HG03457 (cell line): ENCODE data around the gene DIP2C.
"Not testable (repeated sequence)": the region's sequence is repeated elsewhere in the genome, so short reads cannot be mapped to it uniquely, and the experiment has no call there.

Source experiments
- ATAC-seq: cut with Tn5 transposase; IDR thresholded peaks from one replicate; pipeline ENCODE4 v1.9.1; 2021; ENCODE audit warnings: moderate number of reproducible peaks; ENCODE audit not compliant: unreplicated experiment

The DIP2C gene

DNA sequence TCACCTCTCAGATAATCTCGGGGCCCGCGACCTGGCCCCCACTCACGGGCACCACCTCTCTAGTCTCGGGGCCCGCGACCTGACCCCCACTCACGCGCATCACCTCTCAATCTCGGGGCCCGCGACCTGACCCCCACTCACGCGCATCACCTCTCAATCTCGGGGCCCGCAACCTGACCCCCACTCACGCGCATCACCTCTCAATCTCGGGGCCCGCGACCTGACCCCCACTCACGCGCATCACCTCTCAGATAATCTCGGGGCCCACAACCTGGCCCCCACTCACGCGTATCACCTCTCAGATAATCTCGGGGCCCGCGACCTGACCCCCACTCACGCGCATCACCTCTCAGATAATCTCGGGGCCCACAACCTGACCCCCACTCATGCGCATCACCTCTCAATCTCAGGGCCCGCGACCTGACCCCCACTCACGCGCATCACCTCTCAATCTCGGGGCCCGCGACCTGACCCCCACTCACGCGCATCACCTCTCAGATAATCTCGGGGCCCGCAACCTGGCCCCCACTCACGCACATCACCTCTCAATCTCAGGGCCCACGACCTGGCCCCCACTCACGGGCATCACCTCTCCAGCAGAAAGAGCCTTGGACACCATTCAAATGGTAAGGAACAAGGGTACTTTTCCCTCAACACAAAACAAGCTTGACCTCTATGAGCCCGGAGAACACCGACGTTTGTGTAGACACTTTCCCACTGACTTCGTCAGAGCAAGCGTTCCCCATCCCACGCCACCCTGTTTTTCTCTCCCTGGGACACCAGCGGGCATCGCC lies 104.8 kb downstream of the DIP2C start:
- ATAC-seq: not testable (repeated sequence)

DNA sequence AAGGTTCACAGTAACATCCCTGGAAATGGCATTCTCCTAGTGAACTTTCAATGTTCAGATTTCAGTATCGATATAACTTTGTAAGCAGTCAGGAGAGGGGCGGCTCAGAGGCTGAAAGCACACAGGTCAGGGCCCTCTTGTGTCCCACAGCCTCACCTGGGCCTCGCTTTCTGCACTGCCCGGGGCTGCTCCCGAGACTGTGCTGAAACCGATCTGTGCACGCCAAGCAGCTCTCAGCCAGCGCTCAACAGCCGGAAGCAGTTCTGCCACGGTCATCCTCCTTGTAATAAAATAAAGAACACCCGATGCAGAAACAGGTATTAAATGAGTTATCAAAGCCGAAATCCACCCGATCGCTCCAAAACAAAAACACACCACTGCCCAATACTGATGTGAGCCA lies 106.0 kb downstream of the DIP2C start:
- no peak for ATAC-seq

DNA sequence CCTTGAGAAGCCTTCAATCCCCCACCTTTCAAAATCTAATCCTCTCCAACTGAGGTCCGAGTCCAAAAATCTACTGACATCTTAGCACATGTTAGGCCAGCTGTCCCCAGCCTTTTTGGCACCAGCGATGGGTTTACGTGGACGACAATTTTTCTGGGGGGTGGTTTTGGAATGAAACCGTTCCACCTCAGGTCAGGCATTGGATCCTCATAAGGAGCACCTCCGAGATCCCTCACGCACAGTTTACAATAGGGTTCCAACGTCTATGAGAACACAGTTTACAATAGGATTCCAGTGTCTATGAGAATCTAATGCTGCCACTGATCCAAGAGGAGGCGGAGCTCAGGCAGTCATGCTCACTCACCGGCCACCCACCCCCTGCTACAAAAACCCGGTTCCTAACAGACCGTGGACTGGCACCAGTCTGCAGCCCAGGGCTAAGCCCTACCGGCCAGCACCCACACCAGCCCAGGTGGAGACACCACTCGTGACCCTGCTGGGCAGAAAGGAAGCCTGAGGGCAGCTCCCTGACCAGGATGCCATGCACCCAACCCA lies 107.6 kb downstream of the DIP2C start:
- ATAC-seq: no peak

DNA sequence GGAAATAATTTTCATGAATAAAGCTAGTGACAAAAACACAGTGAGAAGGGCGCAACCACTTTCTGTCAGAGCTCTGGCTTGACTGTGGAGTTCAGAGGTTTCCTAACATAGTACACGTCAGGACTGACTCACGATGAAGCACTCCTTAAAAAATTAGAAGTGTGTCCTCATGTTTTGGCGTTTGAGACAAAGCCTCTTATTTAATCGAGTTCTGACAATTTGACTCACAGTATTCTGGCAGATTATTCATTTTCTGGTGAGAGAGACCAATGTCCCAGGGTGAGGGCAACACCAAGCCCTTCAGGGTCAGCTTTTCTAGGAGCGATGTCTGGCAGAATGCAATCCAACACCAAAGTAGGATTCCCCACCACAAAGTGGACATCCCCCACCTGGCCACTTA lies 108.7 kb downstream of the DIP2C start:
- no peak for ATAC-seq

DNA sequence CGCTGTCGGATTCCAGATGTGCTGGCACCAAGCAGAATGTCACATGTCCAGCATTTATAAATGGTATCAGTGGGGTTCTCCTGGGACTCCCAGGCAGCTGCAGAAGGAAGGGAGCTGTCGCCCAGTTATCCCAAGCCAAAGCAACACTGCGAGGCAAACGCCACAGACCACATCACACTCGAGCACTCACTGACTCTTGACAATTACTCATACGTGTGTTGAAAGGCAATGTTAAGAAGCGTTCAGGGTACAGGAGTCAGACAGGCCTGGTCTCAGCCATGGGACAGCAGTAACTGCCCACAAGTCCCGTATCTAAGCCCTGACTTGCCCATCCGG lies 113.4 kb downstream of the DIP2C start:
- ATAC-seq: no peak

DNA sequence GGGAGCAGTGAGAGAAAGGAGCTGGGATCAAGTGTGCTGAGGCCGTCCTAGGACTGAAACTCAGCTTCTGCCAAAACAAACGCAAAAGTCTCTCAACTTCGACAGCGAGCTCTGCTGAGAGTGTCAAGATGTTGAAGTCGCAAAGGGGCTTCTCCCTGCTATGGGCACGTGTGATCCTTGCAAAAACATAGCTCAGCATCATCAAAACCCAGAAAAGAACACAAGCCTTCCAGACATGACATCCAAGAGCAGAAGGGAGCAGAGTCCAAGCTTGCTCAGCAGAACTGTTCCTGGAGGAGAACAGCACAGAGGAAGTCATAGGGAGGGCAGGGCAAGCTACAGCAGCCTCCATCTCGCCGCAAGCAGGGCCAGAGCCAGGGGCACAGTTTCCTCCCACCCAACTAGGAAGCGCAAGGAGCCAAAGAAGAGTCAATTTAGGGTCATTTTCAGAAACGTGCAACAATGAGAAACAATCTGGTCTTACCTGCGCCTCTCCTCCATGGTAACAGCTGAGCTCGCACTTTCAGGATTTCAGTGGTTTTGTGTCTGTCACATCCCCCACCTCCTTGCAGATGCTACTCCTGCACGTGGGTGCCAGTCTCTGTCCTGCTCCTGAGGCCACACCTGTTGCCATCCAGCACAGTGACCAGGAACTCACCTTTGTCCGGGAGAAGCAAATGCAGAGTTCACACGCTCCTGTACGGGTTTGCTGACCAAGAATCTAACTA lies 113.9 kb downstream of the DIP2C start:
- no peak for ATAC-seq

DNA sequence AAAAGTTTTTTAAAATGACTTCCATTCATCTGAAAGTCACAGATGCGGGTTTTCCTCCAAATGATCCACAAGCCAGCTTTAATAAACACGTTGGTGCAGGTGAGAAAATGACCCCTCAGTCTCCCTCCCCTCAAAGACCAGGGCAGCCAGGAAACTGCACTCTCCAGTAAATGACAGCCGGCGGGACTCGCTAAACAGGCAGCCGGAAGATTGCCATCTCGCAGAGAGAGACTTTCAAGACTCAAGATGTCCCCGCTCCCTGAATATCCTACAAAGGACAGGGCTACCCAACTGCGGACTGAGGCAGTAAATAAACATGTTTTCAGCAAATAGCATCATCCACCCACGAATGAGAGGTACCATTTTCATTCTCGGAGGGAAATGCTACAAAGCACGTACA lies 116.8 kb downstream of the DIP2C start:
- no peak for ATAC-seq

DNA sequence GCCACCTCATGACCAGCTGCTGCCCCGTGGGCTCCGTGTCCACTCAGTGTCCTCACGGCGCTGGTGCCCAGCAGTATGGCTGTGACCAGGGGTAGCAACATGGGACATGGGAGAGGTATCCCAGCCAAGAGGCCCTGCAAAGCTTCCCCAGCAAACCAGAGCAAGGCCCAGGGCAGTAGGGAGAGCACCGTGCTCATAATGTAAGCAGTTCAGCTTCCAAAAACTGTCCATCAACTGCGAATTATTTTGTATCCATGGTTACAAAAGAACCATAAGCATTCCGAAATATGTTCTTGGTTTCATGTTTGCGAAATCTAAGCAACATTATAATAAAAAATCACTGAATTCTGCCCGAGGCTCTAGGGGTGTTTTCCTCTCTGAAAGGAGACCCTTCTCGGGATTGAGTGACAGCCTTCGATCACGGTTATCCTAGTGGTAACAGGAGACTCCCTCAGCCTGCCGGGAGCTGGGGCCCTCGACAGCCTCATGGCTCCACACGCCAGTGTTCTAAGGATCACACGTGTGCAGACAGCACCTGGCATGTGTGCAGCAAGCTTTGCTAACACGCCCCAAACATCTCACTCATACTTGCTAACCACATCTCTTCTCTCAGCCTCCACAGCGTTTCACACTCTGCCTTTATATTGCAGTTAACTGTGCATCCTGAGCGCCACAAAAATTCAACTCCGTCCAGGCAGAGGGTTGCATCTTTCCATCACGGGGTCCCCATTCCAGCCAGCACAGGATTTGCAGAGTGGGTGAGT lies 117.6 kb downstream of the DIP2C start:
- ATAC-seq: no peak

DNA sequence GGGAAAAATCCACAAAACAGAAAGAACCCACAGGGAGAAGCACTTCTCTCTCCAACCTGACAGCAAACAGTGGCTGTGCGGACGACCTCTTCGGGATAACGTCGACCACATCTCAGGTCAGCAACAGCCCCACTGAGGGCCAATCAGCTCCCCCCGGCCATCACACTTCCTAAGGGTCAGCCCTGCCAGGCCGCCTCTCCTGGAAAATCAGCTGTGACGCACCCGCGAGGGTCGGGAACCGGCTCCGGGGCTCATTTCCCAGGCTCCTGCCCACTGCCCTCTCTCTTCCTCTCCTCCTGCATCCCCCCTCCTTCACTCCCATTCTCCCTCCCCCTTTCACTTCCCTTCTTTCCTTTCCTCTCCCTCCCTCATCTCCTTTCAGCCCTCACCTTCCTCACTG lies 118.3 kb downstream of the DIP2C start:
- ATAC-seq: no peak

DNA sequence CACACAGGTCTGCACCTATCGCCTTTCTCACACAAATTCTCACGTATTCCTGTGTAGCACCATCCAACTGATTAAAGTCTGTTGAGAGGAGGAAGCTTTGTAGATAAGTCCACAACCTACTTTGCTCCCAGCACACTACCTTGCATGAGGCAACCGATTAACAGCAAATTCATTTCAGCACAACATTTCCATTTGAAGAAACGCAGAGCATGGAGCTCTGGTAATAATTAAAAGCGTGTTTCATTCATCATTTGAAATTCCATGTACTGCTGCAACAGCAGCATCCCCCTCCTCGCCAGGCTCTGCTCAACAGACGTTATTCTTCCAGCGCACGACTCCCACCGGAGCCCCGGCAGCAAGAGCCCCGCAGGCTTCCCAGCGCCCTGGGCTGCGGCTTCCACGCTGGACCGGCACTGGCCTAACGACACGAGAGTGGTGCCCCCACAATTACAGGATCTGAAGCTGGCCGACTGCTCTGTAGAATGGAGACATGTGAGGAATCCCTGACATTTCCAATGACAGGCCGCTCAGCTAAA lies 118.8 kb downstream of the DIP2C start:
- ATAC-seq: no peak

DNA sequence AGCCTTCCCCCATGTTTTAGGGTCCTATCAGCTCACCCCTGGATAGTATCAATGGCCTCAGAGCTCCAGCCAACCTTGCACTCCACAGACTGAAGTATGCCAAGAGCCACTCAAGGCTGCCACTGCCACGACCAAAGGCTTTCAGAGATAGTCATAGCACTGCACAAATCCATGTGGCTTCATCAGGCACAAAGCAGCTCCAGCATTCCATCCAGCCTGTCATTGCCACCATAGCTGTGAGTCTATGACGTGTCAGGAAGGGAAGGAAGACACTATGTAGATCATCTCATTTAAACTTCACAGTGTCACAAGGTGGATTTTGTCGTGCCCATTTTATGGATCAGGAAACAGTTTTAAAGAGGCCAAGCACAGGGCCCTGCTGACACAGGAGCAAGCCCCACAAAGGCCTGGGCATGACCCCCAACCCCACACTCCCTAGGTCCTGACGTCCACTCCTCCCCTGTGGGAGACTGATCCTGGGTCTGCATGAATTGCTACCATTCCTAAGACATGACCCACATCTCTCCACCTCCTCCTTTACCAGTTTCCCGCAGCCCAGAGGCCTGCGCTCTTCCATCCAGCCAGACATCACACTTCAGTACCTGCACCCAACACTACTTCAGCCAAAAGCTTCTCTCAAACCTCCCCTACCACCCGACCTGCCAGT lies 119.4 kb downstream of the DIP2C start:
- ATAC-seq: no peak

DNA sequence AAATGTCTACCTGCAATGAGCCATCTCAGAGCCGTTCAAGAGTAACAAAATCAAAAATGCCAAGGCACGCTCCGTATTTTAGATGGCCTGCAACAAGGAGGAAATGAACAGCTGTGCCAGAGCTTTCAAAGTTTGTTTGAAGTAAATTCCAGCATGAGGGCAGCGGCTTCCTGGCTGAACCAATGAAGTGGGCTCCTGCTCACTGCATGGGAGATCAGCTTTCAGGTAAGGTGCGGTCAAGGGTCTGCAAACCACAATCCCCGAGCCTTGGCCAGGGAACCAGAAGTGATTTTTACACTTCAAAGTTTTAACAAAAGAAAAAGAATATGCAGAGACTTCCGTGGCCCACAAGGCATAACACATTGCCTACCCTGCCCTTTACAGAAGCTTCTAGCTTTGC lies 120.6 kb downstream of the DIP2C start:
- no peak for ATAC-seq

DNA sequence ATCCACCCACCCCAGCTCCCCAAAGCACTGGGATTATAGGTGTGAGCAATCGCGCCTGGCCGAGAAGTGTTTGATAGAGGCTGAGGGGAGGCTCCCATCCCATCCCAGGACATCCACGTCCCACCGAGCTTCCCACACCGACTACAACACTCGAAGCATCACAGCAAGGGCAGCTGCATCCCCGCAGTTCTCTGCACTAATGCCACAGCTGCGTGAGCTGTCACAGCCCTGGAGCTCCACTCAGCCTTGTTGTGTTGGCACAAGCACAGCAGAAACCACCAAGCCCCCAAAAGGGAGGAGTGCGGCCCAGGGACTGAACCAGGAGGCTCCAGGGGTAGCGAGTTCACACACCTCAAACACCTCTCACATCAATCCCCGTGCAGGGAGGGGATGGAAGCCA lies 121.6 kb downstream of the DIP2C start:
- no peak for ATAC-seq

DNA sequence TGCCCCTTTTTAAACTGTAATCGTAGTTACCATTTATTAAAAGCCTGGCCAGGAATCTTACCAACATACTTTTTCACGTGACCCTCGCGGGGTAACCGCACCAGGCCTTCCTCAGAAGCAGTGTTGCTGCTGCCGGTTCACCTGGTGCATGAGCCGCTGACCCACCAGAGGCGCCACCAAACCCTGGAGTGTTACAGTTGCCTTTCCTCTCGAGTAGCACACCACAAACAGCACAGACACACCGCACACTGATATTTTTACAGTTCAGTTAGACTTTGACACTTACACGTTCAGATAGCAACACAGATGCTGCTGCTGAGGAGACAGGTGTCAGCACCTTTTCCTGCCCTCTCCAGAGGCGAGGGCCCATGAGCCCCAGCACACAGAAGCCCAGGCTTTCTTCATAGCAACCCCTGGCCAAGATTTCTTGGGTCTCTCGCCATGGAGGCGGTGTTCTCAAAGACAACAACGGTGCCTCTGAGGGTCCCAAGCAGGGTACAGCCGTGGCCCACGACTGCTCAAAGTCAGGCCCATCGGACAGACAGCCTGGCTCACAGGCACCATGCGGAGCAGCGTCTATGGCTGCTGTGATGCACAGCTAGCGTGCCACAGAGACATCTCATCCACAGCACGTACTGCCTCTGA lies 123.1 kb downstream of the DIP2C start:
- ATAC-seq: no peak

DNA sequence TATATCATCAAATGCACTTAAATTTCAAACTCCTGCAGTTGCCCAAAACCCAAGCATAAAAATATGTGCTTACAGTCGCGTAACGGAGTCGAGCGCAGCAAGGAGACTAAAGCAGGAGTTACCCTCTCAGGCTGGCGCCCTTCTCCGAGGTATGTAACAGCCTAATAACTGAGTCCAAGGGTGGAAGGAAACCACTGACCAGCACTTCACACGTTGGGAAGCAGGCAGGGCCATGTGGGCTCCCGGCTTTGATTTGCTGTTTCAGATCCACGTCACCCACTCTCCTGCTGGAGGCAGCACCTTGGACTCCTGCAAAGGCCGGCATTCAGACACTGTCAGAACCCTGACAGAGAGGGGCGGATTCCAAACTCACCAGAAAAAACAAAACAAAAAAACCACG lies 123.8 kb downstream of the DIP2C start:
- ATAC-seq: no peak

DNA sequence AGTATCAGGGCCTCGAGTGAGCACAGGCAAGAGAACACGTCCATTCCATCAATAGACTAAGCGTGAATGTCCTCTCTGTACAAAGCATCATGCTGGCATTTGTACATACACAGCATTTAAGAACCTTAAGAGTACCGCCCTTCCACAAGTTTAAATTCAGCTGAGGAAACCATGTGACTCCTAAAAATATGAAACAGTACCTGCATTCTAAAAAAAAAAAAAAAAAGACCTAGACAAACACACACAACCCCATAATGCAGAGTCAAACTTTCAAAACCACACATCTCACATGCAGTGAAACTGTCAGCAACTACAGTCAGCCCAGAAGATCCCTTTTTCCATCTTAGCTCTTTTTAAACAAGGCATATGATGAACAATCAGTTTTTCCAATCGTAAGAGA lies 124.3 kb downstream of the DIP2C start:
- ATAC-seq: no peak

DNA sequence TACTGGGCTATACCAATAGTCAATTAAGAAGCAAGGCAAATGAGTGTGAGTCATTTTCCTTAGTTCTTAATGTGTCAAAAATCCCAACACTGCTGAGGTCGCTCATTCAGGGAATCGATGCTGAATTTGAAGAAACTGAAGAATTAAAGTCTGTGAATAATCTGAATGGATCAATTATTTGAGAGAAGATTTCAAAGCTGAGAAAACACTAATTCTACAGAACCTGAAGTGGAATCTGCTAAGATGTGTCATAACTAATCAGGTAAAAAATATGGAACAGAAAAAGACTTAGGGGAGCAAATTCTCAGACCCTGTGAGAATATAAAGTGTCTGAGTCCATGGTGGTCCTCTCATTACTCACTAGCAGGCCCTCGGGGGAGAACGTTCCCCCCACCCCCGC lies 125.6 kb downstream of the DIP2C start:
- ATAC-seq: no peak

DNA sequence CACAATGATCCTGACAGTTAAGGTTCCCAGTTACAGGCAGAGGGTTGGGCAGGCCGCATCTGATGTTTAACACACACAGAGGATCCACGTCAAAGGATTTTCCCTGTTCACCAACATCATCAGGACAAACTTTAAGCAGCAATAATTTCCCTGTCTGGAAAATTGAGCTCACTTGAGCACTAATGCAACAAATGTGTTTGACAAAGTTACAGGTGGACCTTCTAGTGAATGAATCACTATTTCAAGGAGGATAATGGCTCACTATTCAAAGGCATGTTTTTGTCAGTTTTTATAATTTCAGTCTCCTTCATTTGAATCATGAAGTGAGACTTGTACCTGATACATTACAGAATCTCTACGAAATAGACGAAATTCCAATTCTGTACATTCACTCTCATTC lies 127.3 kb downstream of the DIP2C start:
- ATAC-seq: no peak

DNA sequence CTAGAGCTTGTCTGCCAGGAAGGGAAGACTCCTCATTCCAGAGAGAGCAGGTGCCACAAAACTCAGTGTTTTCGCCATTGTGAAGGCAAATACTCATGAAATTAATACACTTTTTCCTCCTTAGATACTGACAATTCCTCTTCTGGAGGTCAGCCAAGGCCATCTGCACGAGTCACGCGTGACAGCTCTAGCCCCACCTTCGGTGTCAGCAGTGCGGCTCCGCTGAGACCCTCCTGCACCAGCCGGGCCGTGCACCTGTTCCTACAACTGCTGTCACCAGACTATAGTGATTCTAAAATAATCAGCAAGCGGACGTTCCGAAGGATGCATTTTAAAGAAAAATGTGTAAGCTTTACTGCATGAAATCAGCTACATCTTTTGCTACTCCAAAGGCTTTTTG lies 127.7 kb downstream of the DIP2C start:
- ATAC-seq: no peak

DNA sequence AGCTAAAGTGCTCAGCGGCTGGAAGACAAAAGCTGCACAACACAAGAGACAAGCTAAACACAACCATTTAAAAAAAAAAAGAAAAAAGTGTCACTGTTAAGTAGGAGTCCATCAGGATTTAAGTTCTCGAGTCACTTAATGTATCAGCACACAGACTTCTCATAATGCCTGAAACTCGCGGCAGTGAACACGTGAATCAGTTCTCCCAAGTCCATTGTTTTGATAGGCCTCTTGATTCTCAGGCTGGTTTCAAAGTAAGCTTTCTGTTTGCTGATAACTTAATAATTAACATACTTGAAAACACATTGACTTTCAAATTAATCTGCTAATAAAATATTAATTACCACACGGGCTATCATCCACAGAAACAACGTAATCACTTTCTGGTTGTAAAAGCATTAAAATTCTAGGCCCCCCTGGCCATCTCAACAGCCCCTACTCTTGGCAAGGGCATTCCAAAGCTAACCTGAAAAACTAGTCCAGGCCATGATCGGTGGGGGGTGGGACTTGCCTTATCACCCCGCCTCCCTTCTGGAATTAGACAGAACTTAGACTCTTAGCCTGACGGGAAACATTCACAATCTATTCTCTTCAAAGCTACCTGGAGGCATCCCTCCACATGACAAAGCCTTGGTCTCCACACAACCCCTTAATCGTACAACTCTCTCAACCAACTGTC lies 129.0 kb downstream of the DIP2C start:
- no peak for ATAC-seq
